Common myeloid progenitor, CD34-positive (primary cell): ENCODE data around the gene MED29.
A peak's percentile ranks its signal among the peaks of the same experiment; 100 is the strongest.

Experiments
- CTCF ChIA-PET: fragments of 350-600 bp; sonication (Branson Sonifier 250); formaldehyde crosslinking; loops from one replicate; lab custom pipeline; 2021; ENCODE audit warnings: antibody characterized with exemption; lab: Charles Lee
- POLR2A ChIA-PET: fragments of 350-600 bp; sonication (Branson Sonifier 250); formaldehyde crosslinking; loops from one replicate; lab custom pipeline; 2021; ENCODE audit warnings: antibody characterized with exemption; lab: Charles Lee
- DNase-seq, 3 donors: peaks; one replicate each; pipeline versions ENCODE4 v3.0.0 to v3.0.0-alpha.2; 2013
- H3K27ac ChIP-seq, 2 experiments: 1 replicate in 1 of 2; 2 replicates in 1 of 2; pipeline ENCODE4 v1.7.0; 2013; ENCODE audit warnings: inconsistent platforms in 2 of 2, low read length in 2 of 2, mild to moderate bottlenecking in 2 of 2, low read depth in 1 of 2, moderate library complexity in 1 of 2; ENCODE audit not compliant: severe bottlenecking in 2 of 2, insufficient read depth in 1 of 2, poor library complexity in 1 of 2
- H3K27me3 ChIP-seq, 5 experiments: replicated peaks in 2 of 5; 1 replicate in 3 of 5; 2 replicates in 2 of 5; pipeline versions ENCODE4 v1.6.1 to v1.7.0; 2013; ENCODE audit warnings: low read length in 4 of 5, mild to moderate bottlenecking in 2 of 5, moderate library complexity in 2 of 5, inconsistent platforms in 1 of 5; ENCODE audit not compliant: insufficient read depth in 5 of 5, control insufficient read depth in 4 of 5
- H3K36me3 ChIP-seq, 4 experiments: 1 replicate in 2 of 4; 2 replicates in 2 of 4; pipeline versions ENCODE4 v1.6.1 to v1.7.0; 2013; ENCODE audit warnings: low read length in 3 of 4, control low read depth in 1 of 4, mild to moderate bottlenecking in 1 of 4; ENCODE audit not compliant: control insufficient read depth in 4 of 4, insufficient read depth in 4 of 4
- H3K4me1 ChIP-seq, 4 experiments: 1 replicate in 3 of 4; 2 replicates in 1 of 4; pipeline versions ENCODE4 v1.6.1 to v1.7.1; 2013; ENCODE audit warnings: low read length in 3 of 4, mild to moderate bottlenecking in 3 of 4, control low read depth in 1 of 4, inconsistent platforms in 1 of 4, moderate library complexity in 1 of 4; ENCODE audit not compliant: control insufficient read depth in 4 of 4, insufficient read depth in 4 of 4; ENCODE audit errors: control extremely low read depth in 1 of 4
- H3K4me3 ChIP-seq, 7 experiments: 1 replicate in 4 of 7; 2 replicates in 3 of 7; pipeline versions ENCODE4 v1.5.1 to v1.7.0; 2013; ENCODE audit warnings: mild to moderate bottlenecking in 7 of 7, low read length in 6 of 7, moderate library complexity in 6 of 7, inconsistent platforms in 2 of 7, low read depth in 2 of 7, control low read depth in 1 of 7; ENCODE audit not compliant: insufficient read depth in 4 of 7, control insufficient read depth in 1 of 7; ENCODE audit errors: extremely low read depth in 1 of 7
- H3K9me3 ChIP-seq, 5 experiments: 1 replicate in 4 of 5; 2 replicates in 1 of 5; pipeline versions ENCODE4 v1.6.1 to v1.7.1; 2013; ENCODE audit warnings: low read length in 4 of 5, mild to moderate bottlenecking in 2 of 5, inconsistent platforms in 1 of 5, low read depth in 1 of 5, moderate library complexity in 1 of 5; ENCODE audit not compliant: control insufficient read depth in 4 of 5, insufficient read depth in 2 of 5; ENCODE audit errors: control extremely low read depth in 1 of 5
- WGBS: methylation state at CpG from one replicate; pipeline ENCODE4 v1.1.5; 2013; ENCODE audit not compliant: insufficient coverage; 5-methylcytosine and 5-hydroxymethylcytosine counted together

The MED29 gene

GRCh38 chr19:39349326-39349725 is 41.9 kb upstream of the MED29 start:
- 100% methylated on average over 2 of the region's 4 CpGs for WGBS
- H3K27ac ChIP-seq, result no peak overlapping the region
- no peak overlapping the region for H3K4me3 ChIP-seq
- peaks cover 19 to 60% (median 35%) of the 10 kb centered on the region in 4 experiments for H3K36me3 ChIP-seq
- no peak for DNase-seq
- H3K4me1 ChIP-seq, result peaks cover 0 to 16% (median 4%) of the 10 kb centered on the region in 4 experiments
- H3K9me3 ChIP-seq, result no peaks in the 10 kb centered on the region
- no peaks in the 10 kb centered on the region for H3K27me3 ChIP-seq
- ChIA-PET CTCF (interaction anchor here (1.1 to 1.9 kb wide), 4 partner anchors 13 to 62 kb away, joined by 3 to 5 read pairs (median 4); no protein-coding TSS in a partner anchor), POLR2A (no interaction called here)

GRCh38 chr19:39350156-39350555 is 41.0 kb upstream of the MED29 start:
- ChIA-PET POLR2A (no interaction called here), CTCF (interaction anchor here (1.0 to 1.9 kb wide), 5 partner anchors 8 to 61 kb away, joined by 4 to 6 read pairs (median 5); partner anchors contain the start of gene SAMD4B)
- H3K9me3 ChIP-seq, result no peaks in the 10 kb centered on the region
- no peak for DNase-seq
- H3K4me3 ChIP-seq, result no peak overlapping the region
- peaks cover 0 to 12% (median under 1%) of the 10 kb centered on the region in 4 experiments for H3K4me1 ChIP-seq
- no peak overlapping the region for H3K27ac ChIP-seq
- no peaks in the 10 kb centered on the region for H3K27me3 ChIP-seq
- H3K36me3 ChIP-seq, result peaks cover 19 to 61% (median 40%) of the 10 kb centered on the region in 4 experiments
- 100% methylated on average over 1 of the region's 3 CpGs for WGBS

- Histone ChIP-seq H3K36me3 (peaks cover 26 to 66% (median 54%) of the 10 kb centered on the region in 4 experiments), H3K9me3 (no peaks in the 10 kb centered on the region), H3K27ac (no peak overlapping the region), H3K4me1 (peaks cover 0 to 10% (median 0%) of the 10 kb centered on the region in 4 experiments), H3K4me3 (no peak overlapping the region), H3K27me3 (no peaks in the 10 kb centered on the region)
- ChIA-PET CTCF (no interaction called here), POLR2A (no interaction called here)
- 100% methylated on average over 1 of the region's 4 CpGs for WGBS
- peak; percentile 31 to 65 (median 61) for DNase-seq
These were observed 39.6 kb upstream of the MED29 start for GRCh38 chr19:39351537-39352064.

- Histone ChIP-seq H3K4me3 (no peak overlapping the region), H3K4me1 (peaks cover 0 to 4% (median 0%) of the 10 kb centered on the region in 4 experiments), H3K27ac (no peak overlapping the region), H3K27me3 (no peaks in the 10 kb centered on the region), H3K9me3 (no peaks in the 10 kb centered on the region), H3K36me3 (peaks cover 33 to 77% (median 64%) of the 10 kb centered on the region in 4 experiments)
- no peak for DNase-seq
- 100% methylated on average over 5 of the region's 12 CpGs for WGBS
- CTCF ChIA-PET, result interaction anchor here (1.3 to 2.5 kb wide), 4 partner anchors 10 to 49 kb away, joined by 3 to 9 read pairs (median 3); no protein-coding TSS in a partner anchor
- POLR2A ChIA-PET, result interaction anchor here (0.5 kb wide), 1 partner anchor 127 kb away, joined by 3 read pairs; no protein-coding TSS in a partner anchor
These were observed 38.6 kb upstream of the MED29 start for GRCh38 chr19:39352381-39353255.

GRCh38 chr19:39355253-39355652 is 35.9 kb upstream of the MED29 start:
- ChIA-PET POLR2A (no interaction called here), CTCF (interaction anchor here (0.6 to 2.5 kb wide), 4 partner anchors 8 to 928 kb away, joined by 3 to 9 read pairs (median 6); no protein-coding TSS in a partner anchor)
- Histone ChIP-seq H3K4me1 (peaks cover 0 to 4% (median 0%) of the 10 kb centered on the region in 4 experiments), H3K4me3 (no peak overlapping the region), H3K9me3 (no peaks in the 10 kb centered on the region), H3K27me3 (no peaks in the 10 kb centered on the region), H3K36me3 (peaks cover 31 to 78% (median 66%) of the 10 kb centered on the region in 4 experiments), H3K27ac (no peak overlapping the region)
- no peak for DNase-seq
- 100% methylated on average over 2 of the region's 5 CpGs for WGBS

- WGBS, result 100% methylated on average over 2 of the region's 3 CpGs
- Histone ChIP-seq H3K27me3 (no peaks in the 10 kb centered on the region), H3K4me1 (peaks cover 0 to 4% (median 0%) of the 10 kb centered on the region in 4 experiments), H3K9me3 (no peaks in the 10 kb centered on the region), H3K36me3 (peaks cover 37 to 85% (median 72%) of the 10 kb centered on the region in 4 experiments), H3K4me3 (no peak overlapping the region), H3K27ac (no peak overlapping the region)
- ChIA-PET POLR2A (no interaction called here), CTCF (interaction anchor here (1.2 kb wide), 1 partner anchor 12 kb away, joined by 4 read pairs; no protein-coding TSS in a partner anchor)
- DNase-seq, result no peak
These were observed 35.1 kb upstream of the MED29 start for GRCh38 chr19:39356073-39356472.
